HEK293 (cell line): ENCODE results near the gene PFAS.

Experiments used
- CTCF ChIA-PET: fragments of 350-600 bp; formaldehyde crosslinking; extraction: SDS; loops from one replicate; lab custom pipeline; 2021; ENCODE audit warnings: antibody characterized with exemption; lab: Yijun Ruan, JAX
- POLR2A ChIA-PET: fragments of 300-600 bp; formaldehyde crosslinking; extraction: SDS; loops from one replicate; lab custom pipeline; 2020; ENCODE audit warnings: antibody characterized with exemption, inconsistent platforms; lab: Yijun Ruan, JAX
- H3K27ac ChIP-seq: fragments of 200-500 bp; sonication (Bioruptor generic); 2 replicates; pipeline ENCODE4 v1.5.1; 2014; ENCODE audit warnings: low read depth, low read length, control low read depth, inconsistent platforms; ENCODE audit errors: extremely low read depth
- H3K36me3 ChIP-seq, 2 experiments: fragments of 200-500 bp in 1 of 2; sonication (Bioruptor generic) in 1 of 2; 1 replicate in 1 of 2; 2 replicates in 1 of 2; pipeline ENCODE4 v1.5.1; 2014 to 2017; ENCODE audit warnings: inconsistent platforms in 2 of 2, low read length in 2 of 2; ENCODE audit not compliant: control insufficient read depth in 2 of 2, insufficient read depth in 1 of 2
- H3K4me1 ChIP-seq: fragments of 200-500 bp; sonication (Bioruptor generic); 2 replicates; pipeline ENCODE4 v1.5.1; 2014; ENCODE audit warnings: mild to moderate bottlenecking, low read length, inconsistent platforms; ENCODE audit not compliant: control insufficient read depth, insufficient read depth
- H3K4me3 ChIP-seq: 2 replicates; pipeline ENCODE4 v1.5.1; 2011; ENCODE audit warnings: low read depth, mild to moderate bottlenecking, control low read depth, low read length, moderate library complexity
- H3K9me3 ChIP-seq: fragments of 200-500 bp; sonication (Bioruptor generic); 2 replicates; pipeline ENCODE4 v1.5.1; 2014; ENCODE audit warnings: low read depth, low read length, inconsistent platforms; ENCODE audit not compliant: control insufficient read depth, insufficient read depth
- KLF10 ChIP-seq: fragments of 450-650 bp; IDR thresholded peaks from 2 replicates; pipeline ENCODE4 v1.5.1; 2018; ENCODE audit warnings: missing biosample characterization, mild to moderate bottlenecking, missing genetic modification characterization
- ZBTB6 ChIP-seq: fragments of 450-650 bp; formaldehyde crosslinking; IDR thresholded peaks from 2 replicates; pipeline ENCODE4 v1.5.1; 2017; ENCODE audit warnings: missing biosample characterization, missing genetic modification characterization
- ZNF223 ChIP-seq: fragments of 450-650 bp; formaldehyde crosslinking; IDR thresholded peaks from 2 replicates; pipeline ENCODE4 v1.5.1; 2016; ENCODE audit warnings: missing biosample characterization, missing genetic modification characterization
- ZNF239 ChIP-seq: fragments of 450-650 bp; formaldehyde crosslinking; IDR thresholded peaks from 2 replicates; pipeline ENCODE4 v1.5.1; 2016; ENCODE audit warnings: missing biosample characterization, missing genetic modification characterization
- ZNF248 ChIP-seq: fragments of 450-650 bp; formaldehyde crosslinking; IDR thresholded peaks from 2 replicates; pipeline ENCODE4 v1.5.1; 2017; ENCODE audit warnings: missing biosample characterization, missing genetic modification characterization
- ZNF302 ChIP-seq: fragments of 450-650 bp; formaldehyde crosslinking; IDR thresholded peaks from 2 replicates; pipeline ENCODE4 v1.5.1; 2016; ENCODE audit warnings: missing biosample characterization, missing genetic modification characterization, low read depth
- ZNF354C ChIP-seq: fragments of 450-650 bp; formaldehyde crosslinking; IDR thresholded peaks from 2 replicates; pipeline ENCODE4 v1.5.1; 2016; ENCODE audit warnings: missing biosample characterization, missing genetic modification characterization, low read depth, borderline replicate concordance
- ZNF488 ChIP-seq: fragments of 450-650 bp; formaldehyde crosslinking; IDR thresholded peaks from 2 replicates; pipeline ENCODE4 v1.5.1; 2016; ENCODE audit warnings: missing biosample characterization, missing genetic modification characterization
- ZNF549 ChIP-seq: fragments of 450-650 bp; IDR thresholded peaks from 2 replicates; pipeline ENCODE4 v1.5.1; 2018; ENCODE audit warnings: missing biosample characterization, missing genetic modification characterization, mild to moderate bottlenecking, inconsistent platforms, moderate library complexity
- ZNF677 ChIP-seq: fragments of 450-650 bp; IDR thresholded peaks from 2 replicates; pipeline ENCODE4 v1.5.0; 2018; ENCODE audit warnings: missing biosample characterization, mild to moderate bottlenecking, missing genetic modification characterization, moderate library complexity
- ZNF692 ChIP-seq: fragments of 450-650 bp; formaldehyde crosslinking; IDR thresholded peaks from 2 replicates; pipeline ENCODE4 v1.5.1; 2016; ENCODE audit warnings: missing biosample characterization, missing genetic modification characterization

Gene PFAS

GRCh38 chr17:8318010-8318935 lies 69.2 kb downstream of the PFAS start:
- no peaks in the 10 kb centered on the region for H3K9me3 ChIP-seq
- no peak for TF ChIP-seq ZNF549 (tag by site-specific recombination)
- TF ChIP-seq ZNF692, result no peak
- TF ChIP-seq ZNF302 (tag by site-specific recombination), result no peak
- no peak for TF ChIP-seq KLF10 (tag by site-specific recombination)
- TF ChIP-seq ZNF677 (tag by site-specific recombination), result no peak
- TF ChIP-seq ZNF248 (tag by site-specific recombination), result no peak
- TF ChIP-seq ZNF354C (tag by site-specific recombination), result no peak
- no peak for TF ChIP-seq ZNF488 (tag by site-specific recombination)
- no peak for TF ChIP-seq ZBTB6 (tag by site-specific recombination)
- TF ChIP-seq ZNF223 (tag by site-specific recombination), result no peak
- no peak for TF ChIP-seq ZNF239 (tag by site-specific recombination)
- CTCF ChIA-PET, result interaction anchor here (1.0 to 1.4 kb wide), 2 partner anchors 17 to 92 kb away, joined by 3 to 8 read pairs; no protein-coding TSS in a partner anchor
- no peak overlapping the region for H3K27ac ChIP-seq
- H3K36me3 ChIP-seq, result no peaks in the 10 kb centered on the region
- no peak overlapping the region for H3K4me3 ChIP-seq
- POLR2A ChIA-PET, result no interaction called here
- no peaks in the 10 kb centered on the region for H3K4me1 ChIP-seq
